ENCODE data around the gene MRPL20.
"Not testable (repeated sequence)": the region's sequence is repeated elsewhere in the genome, so short reads cannot be mapped to it uniquely, and the experiment has no call there.

Gene MRPL20

DNA sequence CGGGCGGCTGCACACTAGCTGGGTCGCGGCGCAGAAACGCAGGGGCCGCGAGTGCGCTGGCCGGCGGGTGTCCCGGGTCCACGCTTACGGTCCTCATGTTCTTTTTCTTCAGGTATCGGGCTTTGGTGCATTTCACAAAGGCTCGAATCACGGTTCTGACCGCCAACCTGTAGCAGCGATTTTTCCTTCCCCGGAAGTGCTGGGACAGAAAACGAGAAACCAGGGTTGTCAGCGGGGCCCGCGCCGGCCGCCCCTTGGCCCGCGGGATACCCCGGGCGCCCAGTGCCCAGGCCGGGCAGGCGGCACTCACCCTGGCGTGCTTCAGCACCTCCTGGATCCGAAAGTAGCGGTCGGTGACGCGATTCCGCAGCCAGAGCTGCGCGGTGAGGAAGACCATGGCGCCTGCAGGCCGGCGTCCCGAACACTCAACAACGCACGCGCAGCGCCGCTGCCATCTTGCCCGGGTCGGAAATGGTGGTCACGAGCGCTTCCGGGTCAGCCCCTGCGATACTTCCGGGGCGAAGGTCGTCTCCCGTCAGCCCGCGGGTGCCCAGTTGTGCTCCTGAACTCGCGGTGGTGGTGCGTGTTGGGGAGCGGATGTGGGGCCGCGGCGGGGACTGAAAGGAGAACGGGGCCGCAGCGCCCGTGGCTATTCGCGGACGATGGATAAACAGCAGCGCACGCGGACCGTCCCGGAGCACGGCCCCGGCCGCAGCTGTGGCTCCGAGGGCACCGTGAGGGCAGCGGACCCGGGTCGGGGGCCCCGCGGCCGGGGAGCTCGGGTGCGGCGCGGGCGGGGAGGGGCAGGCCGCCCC is at the start of gene MRPL20:
Gene MRPL20 (minus strand): TSS at position 473 of the 815 bp plus-strand sequence. CDS start 76 bp downstream, at position 397.
- DNase-seq (ENCODE audit: low spot score): peak; percentile 93

DNA sequence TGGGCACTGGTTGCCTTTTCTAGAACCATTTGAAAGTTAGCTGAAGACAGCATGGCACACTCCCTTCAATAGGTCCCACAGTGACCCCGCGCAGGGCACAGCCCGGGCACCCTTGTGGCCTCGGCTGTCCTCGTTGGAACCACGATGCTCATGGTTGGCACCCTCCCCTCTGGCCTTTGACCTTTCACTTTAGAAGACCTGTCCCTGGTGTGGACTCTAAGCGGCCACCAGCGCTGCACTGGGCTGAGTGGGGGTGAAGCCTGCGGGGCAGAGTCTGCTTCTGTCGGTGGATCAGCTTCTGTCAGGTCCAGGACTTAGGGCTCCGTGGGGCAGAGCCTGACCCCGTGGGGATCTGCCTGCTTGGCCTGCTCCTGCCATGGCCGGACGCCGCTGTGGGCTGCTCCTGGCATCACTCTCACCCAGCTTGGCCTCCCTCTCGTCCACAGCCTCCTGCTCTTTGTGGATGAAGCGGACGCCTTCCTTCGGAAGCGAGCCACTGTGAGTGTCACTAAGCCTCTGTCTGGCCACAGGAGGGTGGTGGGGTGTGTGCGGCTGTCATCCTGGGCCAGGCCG is 49.7 kb upstream of the MRPL20 start:
- DNase-seq (ENCODE audit: low spot score): not testable (repeated sequence)

- DNase-seq (ENCODE audit: low spot score): not testable (repeated sequence)
Observed at GRCh38 chr1:1455934-1456333, 48.8 kb upstream of the MRPL20 start.

DNA sequence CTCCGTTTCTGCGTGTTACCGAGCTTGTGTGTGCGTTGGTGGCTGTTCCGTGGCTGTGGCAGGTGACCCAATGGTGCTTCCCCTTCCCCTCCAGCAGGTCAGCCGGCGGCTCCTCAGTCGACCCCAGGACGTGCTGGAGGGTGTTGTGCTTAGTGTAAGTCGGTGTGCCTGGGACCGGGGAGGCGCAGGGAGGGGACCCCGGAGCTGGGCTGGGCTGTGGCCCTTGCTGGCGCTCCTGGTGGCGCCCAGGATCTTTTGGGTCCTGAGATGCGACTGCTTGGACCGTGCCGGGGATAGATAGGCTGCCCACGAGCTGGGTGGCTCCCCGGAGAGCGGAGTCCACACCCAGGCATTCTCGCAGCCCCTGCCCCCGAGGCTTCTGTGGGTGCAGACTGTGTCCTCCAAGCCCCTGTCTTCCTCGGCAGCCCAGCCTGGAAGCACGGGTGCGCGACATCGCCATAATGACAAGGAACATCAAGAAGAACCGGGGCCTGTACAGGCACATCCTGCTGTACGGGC is 48.3 kb upstream of the MRPL20 start:
- no peak for DNase-seq (ENCODE audit: low spot score)

- DNase-seq (ENCODE audit: low spot score): not testable (repeated sequence)
Observed at GRCh38 chr1:1454286-1455056, 47.4 kb upstream of the MRPL20 start.

DNA sequence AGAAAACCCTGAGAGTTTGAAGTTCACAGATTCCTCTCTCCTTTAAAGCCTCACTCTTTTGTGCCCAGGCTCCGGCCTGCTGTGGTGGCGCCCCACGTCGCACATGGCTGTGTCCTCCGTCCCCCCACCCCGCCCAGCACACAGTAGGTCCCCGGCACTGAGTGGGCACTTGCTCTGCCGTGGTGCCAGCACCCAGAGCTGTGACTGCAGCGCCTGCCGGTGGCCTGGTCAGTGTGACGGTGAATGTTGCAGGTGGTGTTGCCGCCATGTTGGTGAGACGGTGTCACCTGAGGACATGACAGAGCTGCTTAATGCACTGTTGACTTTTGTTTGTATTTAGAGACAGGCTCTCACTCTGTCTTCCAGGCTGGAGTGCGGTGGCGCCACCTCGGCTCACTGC is 45.8 kb upstream of the MRPL20 start:
- DNase-seq (ENCODE audit: low spot score): no peak

- not testable (repeated sequence) for DNase-seq (ENCODE audit: low spot score)
Observed at GRCh38 chr1:1452365-1452739, 45.3 kb upstream of the MRPL20 start.

- DNase-seq (ENCODE audit: low spot score): peak; percentile 8
Observed at GRCh38 chr1:1451696-1452364, 44.7 kb upstream of the MRPL20 start.

- not testable (repeated sequence) for DNase-seq (ENCODE audit: low spot score)
Observed at GRCh38 chr1:1450616-1451015, 43.5 kb upstream of the MRPL20 start.

- DNase-seq (ENCODE audit: low spot score): no peak
Observed at GRCh38 chr1:1449099-1449739, 42.1 kb upstream of the MRPL20 start, which contains the start of gene ATAD3C. Gene ATAD3C (plus strand): TSS chr1:1449689. CDS start chr1:1450684, 995 bp downstream.

DNA sequence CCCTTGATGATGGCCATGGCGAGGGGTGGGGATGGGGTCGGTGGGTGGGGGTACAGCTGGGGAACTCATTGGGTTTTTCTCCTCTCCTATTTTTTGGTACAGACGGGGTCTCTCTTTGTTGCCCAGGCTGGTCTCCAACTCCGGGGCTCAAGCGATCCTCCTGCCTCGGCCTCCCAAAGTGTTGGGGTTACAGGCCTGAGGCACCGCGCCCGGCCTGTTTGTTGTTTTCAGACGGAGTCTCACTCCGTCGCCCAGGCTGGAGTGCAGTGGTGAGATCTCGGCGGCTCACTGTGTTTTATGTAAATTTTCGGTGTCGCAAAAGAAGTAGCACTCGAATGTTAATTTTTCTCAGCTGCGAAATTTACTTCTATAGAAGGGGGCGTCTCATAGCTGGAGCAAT is 39.5 kb upstream of the MRPL20 start:
- DNase-seq (ENCODE audit: low spot score): not testable (repeated sequence)

DNA sequence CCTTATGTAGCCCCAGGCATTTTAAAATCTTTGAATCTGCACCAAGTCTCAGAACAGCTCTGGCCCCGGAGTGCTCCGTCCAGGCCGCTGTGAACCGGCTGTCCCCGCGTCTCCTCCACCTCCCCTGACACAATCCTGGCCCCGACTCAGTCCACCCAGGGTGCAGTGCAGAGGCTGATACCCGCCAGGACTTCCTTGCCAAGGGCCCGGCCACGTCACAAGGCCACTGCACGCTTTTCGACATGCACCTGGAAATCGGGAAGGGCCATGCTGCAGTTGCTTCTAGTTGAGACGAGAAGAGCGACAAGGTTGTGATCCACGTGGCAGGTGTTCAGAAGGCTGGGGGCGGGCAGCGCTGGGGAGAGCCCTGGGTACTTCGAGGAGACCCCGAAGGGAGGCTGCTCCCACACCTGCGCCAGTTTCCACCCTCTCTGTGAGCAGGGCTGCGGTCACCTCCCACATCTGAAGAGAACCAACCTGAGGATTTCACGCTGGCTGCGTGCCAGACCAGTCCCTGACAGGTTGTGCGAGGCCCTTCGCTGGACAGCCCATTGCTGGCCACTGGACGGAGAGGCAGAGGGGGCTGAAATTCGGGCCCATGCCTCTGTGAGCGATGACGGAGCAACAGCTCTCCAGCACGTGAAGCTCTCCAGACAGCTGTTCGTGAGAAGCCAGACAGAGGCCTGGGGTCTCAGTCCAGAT is 35.1 kb upstream of the MRPL20 start:
- DNase-seq (ENCODE audit: low spot score): no peak

DNA sequence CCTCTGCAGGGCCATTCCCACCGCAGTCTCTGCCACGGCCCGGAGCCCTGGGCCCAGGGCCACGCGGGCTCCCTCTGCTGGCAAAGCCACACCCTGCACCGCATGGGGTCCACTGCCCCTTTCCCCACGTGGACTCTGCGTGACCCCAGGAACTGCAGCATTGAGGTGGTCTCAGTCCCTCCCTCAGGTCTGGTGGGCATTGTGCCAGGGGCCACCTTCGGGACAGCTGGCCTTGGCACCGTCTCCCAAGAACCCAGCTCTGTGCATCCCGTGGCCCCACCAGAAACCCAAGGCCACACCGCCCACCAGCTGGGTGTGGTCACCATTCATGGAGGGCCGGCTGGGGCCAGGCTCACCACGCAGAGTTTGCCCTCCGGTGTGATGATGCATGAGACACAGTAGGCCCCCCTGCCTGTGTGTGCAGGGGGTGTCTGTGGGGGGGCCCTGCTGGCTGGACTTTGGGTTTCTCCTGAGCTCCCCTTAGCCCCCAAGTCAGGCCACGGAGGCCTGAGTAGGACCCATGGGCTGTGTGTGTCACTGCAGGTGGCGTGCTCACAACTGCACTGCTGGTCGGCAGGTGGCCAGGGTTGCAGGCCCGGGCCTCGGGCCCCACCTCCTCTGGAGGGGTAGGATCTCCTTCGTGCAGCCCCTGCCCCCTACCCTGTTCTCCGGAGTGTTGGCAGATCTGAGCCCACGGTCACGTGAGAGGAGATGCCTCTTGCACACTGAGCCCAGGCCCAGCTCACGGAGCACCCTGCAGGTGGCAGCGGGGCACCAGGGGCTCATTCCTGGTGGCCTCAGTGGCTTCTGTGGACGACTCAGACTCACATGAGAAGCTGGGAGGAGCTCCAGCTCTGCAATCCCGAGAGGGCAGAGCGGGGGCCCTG is 34.2 kb upstream of the MRPL20 start:
- peak; percentile 92 for DNase-seq (ENCODE audit: low spot score)

DNA sequence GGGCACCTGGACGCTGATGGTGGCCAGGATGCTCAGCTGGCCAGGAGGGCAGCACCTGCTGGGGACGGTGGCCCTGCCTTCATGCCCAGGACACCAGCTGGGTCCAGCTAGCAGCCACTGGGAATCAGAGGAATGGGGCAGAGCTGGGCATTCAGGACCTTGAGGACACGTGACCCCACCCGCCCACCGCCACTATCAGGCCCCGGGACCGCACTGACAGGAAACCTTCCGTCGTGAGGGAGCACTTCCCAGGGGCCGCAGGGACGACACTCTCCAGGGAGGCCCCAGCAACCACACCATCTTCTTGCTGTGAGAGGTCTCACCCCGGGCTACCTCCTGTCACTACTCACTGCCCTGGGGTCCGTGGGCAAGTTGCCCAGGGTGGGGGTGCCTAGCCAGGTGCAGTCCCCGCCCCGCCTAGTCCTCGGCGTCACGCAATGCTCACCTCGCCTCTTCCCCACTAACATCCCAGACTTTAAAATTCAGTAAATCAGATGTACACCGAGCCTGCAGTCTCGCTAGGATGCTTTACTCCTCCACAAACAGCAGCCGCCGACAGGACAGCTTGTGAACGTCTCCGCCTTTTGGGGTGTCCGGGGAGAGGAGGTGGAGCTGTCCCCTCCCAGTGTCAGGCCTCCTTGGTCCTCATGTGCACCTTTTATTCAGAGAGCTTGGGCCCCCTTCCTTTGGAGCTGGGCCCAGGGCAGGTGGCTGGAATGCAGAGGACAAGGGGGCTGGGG is 33.3 kb upstream of the MRPL20 start:
- DNase-seq (ENCODE audit: low spot score): no peak

- DNase-seq (ENCODE audit: low spot score): no peak
Observed at GRCh38 chr1:1439546-1440261, 32.6 kb upstream of the MRPL20 start.

DNA sequence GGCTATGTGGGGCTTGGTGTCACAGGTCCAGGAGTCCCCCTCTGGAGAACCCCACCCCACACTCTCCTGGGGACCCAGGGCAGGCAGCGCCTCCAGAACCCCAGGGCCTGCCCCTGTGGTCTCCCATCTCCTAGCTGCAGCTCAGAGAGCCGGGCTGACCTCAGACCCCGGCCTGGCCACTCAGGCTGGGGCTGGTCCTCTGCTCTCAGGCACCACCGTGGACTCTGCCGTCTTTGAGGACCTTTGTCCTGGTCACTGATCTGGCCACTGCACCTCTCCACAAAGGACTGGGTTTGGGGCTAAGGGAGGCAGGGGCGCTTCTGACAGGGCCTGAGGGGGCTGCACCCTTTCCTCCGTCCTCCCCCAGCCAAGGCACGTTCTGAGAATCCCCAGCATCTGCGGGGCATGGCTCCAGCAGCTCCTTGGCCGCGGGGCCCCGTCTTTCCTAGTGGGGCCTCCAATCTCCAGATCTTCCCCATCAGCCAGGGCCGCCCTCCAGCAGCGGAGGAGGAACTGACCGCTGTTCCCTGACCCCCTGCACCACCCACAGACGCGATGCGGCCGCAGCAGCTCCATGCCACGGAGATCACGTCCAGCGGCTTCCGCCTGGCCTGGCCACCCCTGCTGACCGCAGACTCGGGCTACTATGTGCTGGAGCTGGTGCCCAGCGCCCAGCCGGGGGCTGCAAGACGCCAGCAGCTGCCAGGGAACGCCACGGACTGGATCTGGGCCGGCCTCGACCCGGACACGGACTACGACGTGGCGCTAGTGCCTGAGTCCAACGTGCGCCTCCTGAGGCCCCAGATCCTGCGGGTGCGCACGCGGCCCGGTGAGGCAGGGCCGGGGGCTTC is 31.7 kb upstream of the MRPL20 start:
- DNase-seq (ENCODE audit: low spot score): no peak

GRCh38 chr1:1437904-1438376 is 30.8 kb upstream of the MRPL20 start:
- no peak for DNase-seq (ENCODE audit: low spot score)
